B cell (primary cell): ENCODE data around the gene DDX10.

Experiments
- CTCF ChIP-seq: fragments of 200-600 bp; IDR thresholded peaks from one replicate; pipeline ENCODE4 v1.8.0; 2022; ENCODE audit warnings: antibody characterized with exemption, mild to moderate bottlenecking
- EZH2 ChIP-seq: IDR thresholded peaks from 2 replicates; pipeline ENCODE4 v1.6.1; 2012; ENCODE audit warnings: borderline replicate concordance, low read depth, mild to moderate bottlenecking, moderate library complexity, low read length; ENCODE audit not compliant: insufficient read depth, poor library complexity, severe bottlenecking

GRCh38 chr11:108887436-108888238 is 222.8 kb downstream of the DDX10 start:
- no peak for TF ChIP-seq EZH2
- TF ChIP-seq CTCF: no peak
